HepG2 (cell line): ENCODE results near the gene METTL1. TPM values are rescaled to one million over a fixed set of nuclear protein-coding genes. Genes with fewer than 3 reads are reported as not detected.
A peak's percentile ranks its signal among the peaks of the same experiment; 100 is the strongest.

Source experiments
- ATAC-seq: fragments of 200-7000 bp; cut with Tn5 transposase; 3 replicates; pipeline ENCODE4 v1.9.1; 2020; ENCODE audit warnings: mild to moderate bottlenecking, moderate library complexity
- BruUV-seq: library from RNA; stranded (reverse); fragments of 400-500 nt; replicated peaks from 2 replicates; lab custom pipeline; 2021; lab: Mats Ljungman, UMichigan
- CTCF ChIA-PET: fragments of 300-600 bp; formaldehyde crosslinking; extraction: SDS; loops from one replicate; lab custom pipeline; 2021; ENCODE audit warnings: low total read pairs, inconsistent platforms, low intra/inter-chr PET ratio; lab: Yijun Ruan, JAX
- POLR2A ChIA-PET: fragments of 350-600 bp; sonication (Branson Sonifier 250); formaldehyde crosslinking; loops from one replicate; lab custom pipeline; 2020; ENCODE audit warnings: antibody characterized with exemption, inconsistent platforms; lab: Yijun Ruan, JAX
- DNase-seq: peaks from one replicate; pipeline ENCODE4 v3.0.0-alpha.2; 2015; ENCODE audit warnings: low spot score
- FAIRE-seq: peaks from 3 replicates; lab custom pipeline; 2011; peaks lifted over from hg19 to GRCh38; lab: Jason Lieb, UNC
- H2AFZ ChIP-seq: one replicate; pipeline ENCODE4 v1.6.1; 2011; ENCODE audit warnings: low read length, inconsistent platforms
- H3K27ac ChIP-seq: fragments of 300-600 bp; 3 replicates; pipeline ENCODE4 v1.8.0; 2011; ENCODE audit warnings: mixed run types, mild to moderate bottlenecking, mixed read lengths, low read length, inconsistent platforms; ENCODE audit not compliant: insufficient read depth; ENCODE audit errors: extremely low read length
- H3K27me3 ChIP-seq, 2 experiments: fragments of 200-600 bp in 1 of 2; 2 replicates in 1 of 2; 3 replicates in 1 of 2; pipeline versions ENCODE4 v1.6.0 to v1.8.0; 2011; ENCODE audit warnings: low read length in 2 of 2, mild to moderate bottlenecking in 2 of 2, moderate library complexity in 2 of 2, inconsistent platforms in 1 of 2; ENCODE audit not compliant: insufficient read depth in 2 of 2, control insufficient read depth in 1 of 2
- H3K36me3 ChIP-seq, 2 experiments: fragments of 200-600 bp in 1 of 2; replicated peaks in 1 of 2; 2 replicates in 1 of 2; 3 replicates in 1 of 2; pipeline versions ENCODE4 v1.5.1 to v1.8.0; 2011; ENCODE audit warnings: low read length in 2 of 2, inconsistent platforms in 1 of 2; ENCODE audit not compliant: insufficient read depth in 2 of 2, control insufficient read depth in 1 of 2
- H3K4me1 ChIP-seq: 2 replicates; pipeline ENCODE4 v1.5.1; 2012; ENCODE audit warnings: low read length, inconsistent platforms; ENCODE audit not compliant: insufficient read depth
- H3K4me2 ChIP-seq: 2 replicates; pipeline ENCODE4 v1.6.0; 2011; ENCODE audit warnings: low read depth, low read length, inconsistent platforms
- H3K4me3 ChIP-seq, 3 experiments: fragments of 200-600 bp in 1 of 3; sonication (generic), shearing (Covaris generic) in 1 of 3; replicated peaks in 1 of 3; 2 replicates each; pipeline ENCODE4 v1.5.1; 2011 to 2016; ENCODE audit warnings: low read length in 3 of 3, inconsistent platforms in 2 of 3, low read depth in 2 of 3, mild to moderate bottlenecking in 2 of 3, control low read depth in 1 of 3, mixed read lengths in 1 of 3; ENCODE audit not compliant: insufficient read depth in 1 of 3
- H3K79me2 ChIP-seq: one replicate; pipeline ENCODE4 v1.6.1; 2011; ENCODE audit warnings: low read length, inconsistent platforms; ENCODE audit not compliant: insufficient read depth
- H3K9ac ChIP-seq: 2 replicates; pipeline ENCODE4 v1.6.0; 2011; ENCODE audit warnings: mild to moderate bottlenecking, low read depth, low read length, inconsistent platforms; ENCODE audit not compliant: insufficient read depth
- H3K9me3 ChIP-seq: 2 replicates; pipeline ENCODE4 v1.5.1; 2012; ENCODE audit warnings: mild to moderate bottlenecking, low read length
- H4K20me1 ChIP-seq: 2 replicates; pipeline ENCODE4 v1.6.0; 2011; ENCODE audit warnings: inconsistent platforms, mild to moderate bottlenecking, low read length, moderate library complexity; ENCODE audit not compliant: insufficient read depth
- ARNT ChIP-seq: fragments of 450-650 bp; IDR thresholded peaks from 2 replicates; pipeline ENCODE4 v1.6.1; 2017
- JUND ChIP-seq: sonication (generic); formaldehyde crosslinking; IDR thresholded peaks from 2 replicates; pipeline ENCODE4 v1.8.0; 2022; ENCODE audit warnings: mild to moderate bottlenecking, missing genetic modification reagents
- POLR2AphosphoS5 ChIP-seq: IDR thresholded peaks from 2 replicates; pipeline ENCODE4 v1.6.1; 2012; ENCODE audit warnings: low read depth, low read length
- ZNF7 ChIP-seq: IDR thresholded peaks from 2 replicates; pipeline ENCODE4 v1.6.1; 2016; ENCODE audit warnings: missing biosample characterization, missing genetic modification reagents
- ZNF747 ChIP-seq: sonication (generic); formaldehyde crosslinking; IDR thresholded peaks from 2 replicates; pipeline ENCODE4 v1.8.1; 2023; ENCODE audit warnings: missing genetic modification reagents, mild to moderate bottlenecking, borderline replicate concordance
- WGBS: methylation state at CpG from one replicate; pipeline ENCODE4 v1.1.6; 2017; ENCODE audit warnings: low lambda C conversion rate; 5-methylcytosine and 5-hydroxymethylcytosine counted together
- in situ Hi-C: cut with HindIII; loops from 2 replicates; pipeline ENCODE4 v1.10.0; 2017; ENCODE audit warnings: low pct_unique_long_range_greater_than_20kb; ENCODE audit not compliant: extremely low pct_ligation_motif_present
- intact Hi-C: fragments of 100-400 bp; cut with micrococcal nuclease; formaldehyde crosslinking; loops from one replicate; pipeline ENCODE4 v1.10.0; 2022; ENCODE audit not compliant: unreplicated experiment
- polyA plus RNA-seq, 8 experiments: library from polyadenylated mRNA; depleted of rRNA in 3 of 8; stranded (reverse) in 7 of 8; unstranded in 1 of 8; fragments of >200 nt; fragmentation: Illumina TruSeq in 4 of 8; extraction: Trizol in 4 of 8; gene quantifications; 2 replicates each; pipeline versions ENCODE4 v1.2.1 to v1.2.3, GENCODE V29; 2011 to 2016; ENCODE audit warnings: low read depth in 4 of 8, missing spikeins in 1 of 8, mixed read lengths in 1 of 8; ENCODE audit not compliant: insufficient read depth in 1 of 8
- total RNA-seq, 5 experiments: library from RNA; depleted of rRNA; stranded (reverse); fragments of >200 nt; fragmentation: Illumina TruSeq; extraction: Trizol; gene quantifications; 2 replicates each; pipeline ENCODE4 v1.2.3, GENCODE V29; 2016; ENCODE audit warnings: low read depth in 1 of 5
- TF ChIP-seq, protein P1 (sequence below): sonication (generic); formaldehyde crosslinking; IDR thresholded peaks from 2 replicates; pipeline ENCODE4 v1.9.0; 2021; ENCODE audit warnings: missing genetic modification reagents, borderline replicate concordance

METTL1 gene
- total and polyA plus RNA-seq, 2 of the 13 experiments (the other 11 are each of a cell fraction or from before 2014, with no cell fraction given): 34.7 to 36.9 TPM

DNA sequence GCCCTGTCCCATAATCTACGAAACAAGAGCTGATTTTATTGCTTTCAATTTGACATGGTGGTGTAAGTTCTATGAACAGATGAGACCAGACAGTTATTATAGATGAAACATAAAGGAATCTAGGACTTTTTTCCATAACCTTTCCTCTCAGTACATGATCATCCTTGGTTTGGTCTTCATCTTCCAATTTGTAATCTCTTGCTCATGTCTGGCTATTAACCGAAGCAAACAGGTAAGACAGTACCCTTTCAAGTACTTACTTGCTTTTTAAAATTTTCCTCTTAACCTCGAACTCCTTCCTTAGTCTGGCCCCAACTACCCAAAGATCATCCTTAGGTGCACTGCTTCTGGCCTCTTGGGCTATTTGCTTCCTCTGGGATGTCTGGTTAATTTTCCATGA is 25.9 kb downstream of the METTL1 start:
- Histone ChIP-seq H2AFZ (no peak overlapping the region), H4K20me1 (no peaks in the 10 kb centered on the region), H3K79me2 (peaks cover 20% of the 10 kb centered on the region), H3K4me2 (peak overlapping the region; percentile 96)
- BruUV-seq: no TSS peak
- CTCF ChIA-PET: no interaction called here
- in situ Hi-C loops: no loop called here
- intact Hi-C loops: no loop called here
- no peak for DNase-seq
- TF ChIP-seq ARNT (no peak), ZNF7 (no peak), ZNF747 (CRISPR knock-in tag) (no peak), JUND (CRISPR knock-in tag) (no peak), POLR2AphosphoS5 (peak; percentile 45; the same call in 1 of the 2 replicates)
- TF ChIP-seq, protein P1, sequence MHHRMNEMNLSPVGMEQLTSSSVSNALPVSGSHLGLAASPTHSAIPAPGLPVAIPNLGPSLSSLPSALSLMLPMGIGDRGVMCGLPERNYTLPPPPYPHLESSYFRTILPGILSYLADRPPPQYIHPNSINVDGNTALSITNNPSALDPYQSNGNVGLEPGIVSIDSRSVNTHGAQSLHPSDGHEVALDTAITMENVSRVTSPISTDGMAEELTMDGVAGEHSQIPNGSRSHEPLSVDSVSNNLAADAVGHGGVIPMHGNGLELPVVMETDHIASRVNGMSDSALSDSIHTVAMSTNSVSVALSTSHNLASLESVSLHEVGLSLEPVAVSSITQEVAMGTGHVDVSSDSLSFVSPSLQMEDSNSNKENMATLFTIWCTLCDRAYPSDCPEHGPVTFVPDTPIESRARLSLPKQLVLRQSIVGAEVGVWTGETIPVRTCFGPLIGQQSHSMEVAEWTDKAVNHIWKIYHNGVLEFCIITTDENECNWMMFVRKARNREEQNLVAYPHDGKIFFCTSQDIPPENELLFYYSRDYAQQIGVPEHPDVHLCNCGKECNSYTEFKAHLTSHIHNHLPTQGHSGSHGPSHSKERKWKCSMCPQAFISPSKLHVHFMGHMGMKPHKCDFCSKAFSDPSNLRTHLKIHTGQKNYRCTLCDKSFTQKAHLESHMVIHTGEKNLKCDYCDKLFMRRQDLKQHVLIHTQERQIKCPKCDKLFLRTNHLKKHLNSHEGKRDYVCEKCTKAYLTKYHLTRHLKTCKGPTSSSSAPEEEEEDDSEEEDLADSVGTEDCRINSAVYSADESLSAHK (CRISPR knock-in tag): no peak
- TF ChIP-seq, all 625 proteins: peak for 1
- peaks cover 46% of the 10 kb centered on the region for H3K4me1 ChIP-seq
- peak overlapping the region in 2 of 3 experiments; percentile 63 to 80; a peak in 4 of 6 replicates for H3K4me3 ChIP-seq
- 97% methylated on average over 3 of the region's 3 CpGs for WGBS
- peak overlapping the region; percentile 94; the same call in 1 of the 2 replicates for H3K9ac ChIP-seq
- H3K9me3 ChIP-seq: no peaks in the 10 kb centered on the region
- peaks cover 0 to 4% of the 10 kb centered on the region in 2 experiments; a peak in 2 of 5 replicates for H3K27me3 ChIP-seq
- POLR2A ChIA-PET: interaction anchor here (1.3 to 2.6 kb wide), 3 partner anchors 11 to 1665 kb away, joined by 3 to 23 read pairs (median 8); no protein-coding TSS in a partner anchor
- no peak for FAIRE-seq
- H3K36me3 ChIP-seq: peaks cover 10 to 42% of the 10 kb centered on the region in 2 experiments
- no peak for ATAC-seq
- H3K27ac ChIP-seq: peak overlapping the region; percentile 94
